PFSK-1 (cell line): ENCODE results near the gene ADSS2.

Experiments used
- POLR2AphosphoS5 ChIP-seq: IDR thresholded peaks from 2 replicates; pipeline ENCODE4 v1.6.1; 2012; ENCODE audit warnings: low read depth, mild to moderate bottlenecking, control low read depth, low read length, moderate library complexity
- SIN3A ChIP-seq: IDR thresholded peaks from 2 replicates; pipeline ENCODE4 v1.6.1; 2012; ENCODE audit warnings: mild to moderate bottlenecking, low read length, moderate library complexity, borderline replicate concordance; ENCODE audit not compliant: insufficient read depth
- TAF1 ChIP-seq: IDR thresholded peaks from 2 replicates; pipeline ENCODE4 v1.6.1; 2012; ENCODE audit warnings: low read length, control low read depth, borderline replicate concordance; ENCODE audit not compliant: insufficient read depth
- TF ChIP-seq, protein P1 (sequence below), 2 experiments: IDR thresholded peaks; 2 replicates each; pipeline versions ENCODE4 v1.6.1 to v1.8.0; 2011 to 2012; ENCODE audit warnings: low read depth in 2 of 2, low read length in 2 of 2, control low read depth in 1 of 2, inconsistent platforms in 1 of 2, mild to moderate bottlenecking in 1 of 2, moderate library complexity in 1 of 2; ENCODE audit not compliant: insufficient read depth in 1 of 2

GRCh38 chr1:244400974-244401373 lies 50.7 kb downstream of the ADSS2 start:
- TF ChIP-seq, protein P1, sequence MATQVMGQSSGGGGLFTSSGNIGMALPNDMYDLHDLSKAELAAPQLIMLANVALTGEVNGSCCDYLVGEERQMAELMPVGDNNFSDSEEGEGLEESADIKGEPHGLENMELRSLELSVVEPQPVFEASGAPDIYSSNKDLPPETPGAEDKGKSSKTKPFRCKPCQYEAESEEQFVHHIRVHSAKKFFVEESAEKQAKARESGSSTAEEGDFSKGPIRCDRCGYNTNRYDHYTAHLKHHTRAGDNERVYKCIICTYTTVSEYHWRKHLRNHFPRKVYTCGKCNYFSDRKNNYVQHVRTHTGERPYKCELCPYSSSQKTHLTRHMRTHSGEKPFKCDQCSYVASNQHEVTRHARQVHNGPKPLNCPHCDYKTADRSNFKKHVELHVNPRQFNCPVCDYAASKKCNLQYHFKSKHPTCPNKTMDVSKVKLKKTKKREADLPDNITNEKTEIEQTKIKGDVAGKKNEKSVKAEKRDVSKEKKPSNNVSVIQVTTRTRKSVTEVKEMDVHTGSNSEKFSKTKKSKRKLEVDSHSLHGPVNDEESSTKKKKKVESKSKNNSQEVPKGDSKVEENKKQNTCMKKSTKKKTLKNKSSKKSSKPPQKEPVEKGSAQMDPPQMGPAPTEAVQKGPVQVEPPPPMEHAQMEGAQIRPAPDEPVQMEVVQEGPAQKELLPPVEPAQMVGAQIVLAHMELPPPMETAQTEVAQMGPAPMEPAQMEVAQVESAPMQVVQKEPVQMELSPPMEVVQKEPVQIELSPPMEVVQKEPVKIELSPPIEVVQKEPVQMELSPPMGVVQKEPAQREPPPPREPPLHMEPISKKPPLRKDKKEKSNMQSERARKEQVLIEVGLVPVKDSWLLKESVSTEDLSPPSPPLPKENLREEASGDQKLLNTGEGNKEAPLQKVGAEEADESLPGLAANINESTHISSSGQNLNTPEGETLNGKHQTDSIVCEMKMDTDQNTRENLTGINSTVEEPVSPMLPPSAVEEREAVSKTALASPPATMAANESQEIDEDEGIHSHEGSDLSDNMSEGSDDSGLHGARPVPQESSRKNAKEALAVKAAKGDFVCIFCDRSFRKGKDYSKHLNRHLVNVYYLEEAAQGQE (IDR thresholded peaks at IDR 0.05; ENCODE audit: insufficient read depth in 1 of 2, low read depth in 2 of 2, low read length in 2 of 2) = no peak
- no peak for TF ChIP-seq POLR2AphosphoS5
- TF ChIP-seq TAF1 = no peak
- no peak for TF ChIP-seq SIN3A
